Aorta (tissue), 5 donors: Measurements from ENCODE around the gene DAP3. TPM values are rescaled to one million over a fixed set of nuclear protein-coding genes. Genes with fewer than 3 reads are reported as not detected.
"Not testable (repeated sequence)": the region's sequence is repeated elsewhere in the genome, so short reads cannot be mapped to it uniquely, and the experiment has no call there.

ENCODE experiments used
- ATAC-seq: fragments of 200-7000 bp; cut with Tn5 transposase; one replicate; pipeline ENCODE4 v1.9.1; 2022; ENCODE audit warnings: moderate library complexity; ENCODE audit not compliant: low FRiP score
- DNase-seq, 2 donors: peaks; one replicate each; pipeline ENCODE4 v3.0.0-alpha.2; 2020
- H3K27ac ChIP-seq, 2 donors: one replicate each; pipeline ENCODE4 v1.5.1; 2013; ENCODE audit warnings: low read length in 2 of 2, mild to moderate bottlenecking in 2 of 2, moderate library complexity in 2 of 2, control low read depth in 1 of 2, inconsistent platforms in 1 of 2, low read depth in 1 of 2
- H3K27me3 ChIP-seq, 2 donors: one replicate each; pipeline ENCODE4 v1.6.1; 2013; ENCODE audit warnings: control low read depth in 1 of 2, low read length in 1 of 2, mild to moderate bottlenecking in 1 of 2, moderate library complexity in 1 of 2; ENCODE audit not compliant: insufficient read depth in 2 of 2, control insufficient read depth in 1 of 2
- H3K36me3 ChIP-seq, 2 donors: one replicate each; pipeline ENCODE4 v1.6.1; 2013; ENCODE audit warnings: control low read depth in 1 of 2, low read length in 1 of 2, mild to moderate bottlenecking in 1 of 2; ENCODE audit not compliant: insufficient read depth in 2 of 2, control insufficient read depth in 1 of 2
- H3K4me1 ChIP-seq, 2 donors: one replicate each; pipeline ENCODE4 v1.6.1; 2013; ENCODE audit warnings: low read length in 2 of 2, control low read depth in 1 of 2, mild to moderate bottlenecking in 1 of 2, moderate library complexity in 1 of 2; ENCODE audit not compliant: insufficient read depth in 2 of 2, control insufficient read depth in 1 of 2
- H3K4me3 ChIP-seq, 2 donors: one replicate each; pipeline ENCODE4 v1.5.1; 2013; ENCODE audit warnings: low read length in 2 of 2, control low read depth in 1 of 2, mild to moderate bottlenecking in 1 of 2
- H3K9me3 ChIP-seq: one replicate; pipeline ENCODE4 v1.6.1; 2013; ENCODE audit warnings: mild to moderate bottlenecking, low read length; ENCODE audit not compliant: control insufficient read depth
- WGBS, 2 donors: extraction: QIAGEN DNeasy Blood & Tissue Kit; methylation state at CpG; one replicate each; pipeline ENCODE4 v1.1.7; 2013; 5-methylcytosine and 5-hydroxymethylcytosine counted together
- intact Hi-C, 2 donors: fragments of 100-400 bp; cut with DNase I; formaldehyde crosslinking; loops; one replicate each; pipeline versions ENCODE4 v1.14.2 to v1.15.0; 2022
- polyA plus RNA-seq, 2 donors: library from polyadenylated mRNA; stranded (reverse); fragments of 200-250 nt; gene quantifications; one replicate each; pipeline ENCODE4 v1.2.3, GENCODE V29; 2013
- total RNA-seq, 2 donors: library from RNA; stranded (reverse); fragmentation: NEBNext Ultra II Directional; extraction: Animal tissue kit (Norgen Biotek cat#: 25700); gene quantifications; one replicate each; pipeline ENCODE4 v1.2.1, GENCODE V29; 2021
- donor health status: healthy with polysubstance abuse.
- donor health status: Bipolar disorder and iron deficiency.
- donor health status: DM: no; HTN: no; CAD: no.
- donor health status: DM: no; HTN: no; CAD: no.
- donor health status: DM: yes; HTN: yes; CAD: no.

The DAP3 gene
- total and polyA plus RNA-seq, 4 donors: 56.1 to 76.7 (median 63.3) TPM

- H3K4me3 ChIP-seq, H3K9me3 ChIP-seq, H3K36me3 ChIP-seq, H3K27me3 ChIP-seq, intact Hi-C loops, H3K4me1 ChIP-seq, DNase-seq, ATAC-seq, H3K27ac ChIP-seq: not testable (repeated sequence)
- 91 to 94% methylated on average over 2 of the region's 2 CpGs for WGBS, 2 donors
Observed at GRCh38 chr1:155701675-155702074, 12.8 kb downstream of the DAP3 start.

GRCh38 chr1:155703216-155703615, 14.3 kb downstream of the DAP3 start:
- no peak for DNase-seq
- no peak for ATAC-seq
- Histone ChIP-seq H3K27me3 (no peaks in the 10 kb centered on the region), H3K4me3 (no peak overlapping the region), H3K4me1 (no peaks in the 10 kb centered on the region), H3K27ac (no peak overlapping the region), H3K9me3 (no peaks in the 10 kb centered on the region), H3K36me3 (no peaks in the 10 kb centered on the region)
- WGBS, 2 donors: 91 to 94% methylated on average over 6 of the region's 6 CpGs
- intact Hi-C loops: no loop called here

- H3K9me3 ChIP-seq, ATAC-seq, intact Hi-C loops, DNase-seq, H3K4me3 ChIP-seq, H3K36me3 ChIP-seq, H3K27ac ChIP-seq, H3K4me1 ChIP-seq, H3K27me3 ChIP-seq: not testable (repeated sequence)
- 95 to 96% methylated on average over 4 to 5 of the region's 5 CpGs for WGBS, 2 donors
Observed at GRCh38 chr1:155704414-155704813, 15.5 kb downstream of the DAP3 start.

GRCh38 chr1:155706139-155706538, 17.2 kb downstream of the DAP3 start:
- H3K27me3 ChIP-seq: no peaks in the 10 kb centered on the region
- intact Hi-C loops: no loop called here
- no peak for DNase-seq
- ATAC-seq: no peak
- H3K9me3 ChIP-seq: no peaks in the 10 kb centered on the region
- no peak overlapping the region for H3K27ac ChIP-seq
- H3K4me3 ChIP-seq: no peak overlapping the region
- no peaks in the 10 kb centered on the region for H3K4me1 ChIP-seq
- WGBS, 2 donors: 89 to 90% methylated on average over 5 of the region's 5 CpGs
- no peaks in the 10 kb centered on the region for H3K36me3 ChIP-seq

- Histone ChIP-seq H3K4me1 (no peaks in the 10 kb centered on the region), H3K9me3 (no peaks in the 10 kb centered on the region), H3K27me3 (no peaks in the 10 kb centered on the region), H3K36me3 (no peaks in the 10 kb centered on the region), H3K27ac (no peak overlapping the region), H3K4me3 (no peak overlapping the region)
- no peak for ATAC-seq
- intact Hi-C loops: no loop called here
- WGBS, 2 donors: 100% methylated on average over 3 of the region's 3 CpGs
- no peak for DNase-seq
Observed at GRCh38 chr1:155709391-155709790, 20.5 kb downstream of the DAP3 start.

GRCh38 chr1:155711457-155711856, 22.6 kb downstream of the DAP3 start:
- DNase-seq, H3K4me3 ChIP-seq, H3K36me3 ChIP-seq, H3K27ac ChIP-seq, H3K4me1 ChIP-seq, H3K27me3 ChIP-seq, H3K9me3 ChIP-seq, ATAC-seq, intact Hi-C loops: not testable (repeated sequence)
- WGBS, 2 donors: 90 to 99% methylated on average over 2 to 3 of the region's 3 CpGs

GRCh38 chr1:155712636-155713035, 23.7 kb downstream of the DAP3 start:
- ATAC-seq, H3K27ac ChIP-seq, H3K4me1 ChIP-seq, DNase-seq, H3K27me3 ChIP-seq, H3K9me3 ChIP-seq, H3K4me3 ChIP-seq, intact Hi-C loops, H3K36me3 ChIP-seq: not testable (repeated sequence)
- WGBS, 2 donors: 87 to 89% methylated on average over 3 of the region's 3 CpGs

- intact Hi-C loops: no loop called here
- DNase-seq: no peak
- Histone ChIP-seq H3K27ac (no peak overlapping the region), H3K4me1 (no peaks in the 10 kb centered on the region), H3K9me3 (no peaks in the 10 kb centered on the region), H3K4me3 (no peak overlapping the region), H3K36me3 (no peaks in the 10 kb centered on the region), H3K27me3 (no peaks in the 10 kb centered on the region)
- 50 to 53% methylated on average over 2 of the region's 2 CpGs for WGBS, 2 donors
- ATAC-seq: no peak
Observed at GRCh38 chr1:155713075-155713474, 24.2 kb downstream of the DAP3 start.

GRCh38 chr1:155715056-155715455, 26.2 kb downstream of the DAP3 start:
- H3K4me3 ChIP-seq, H3K27ac ChIP-seq, H3K4me1 ChIP-seq, H3K27me3 ChIP-seq, H3K36me3 ChIP-seq, ATAC-seq, DNase-seq, intact Hi-C loops, H3K9me3 ChIP-seq: not testable (repeated sequence)
- WGBS, 2 donors: 96 to 99% methylated on average over 3 of the region's 3 CpGs
